NCI-H1105 treated with DMSO at 0.1 percent for 48 hours (cell line): ENCODE data around the gene DLG2.
A peak's percentile ranks its signal among the peaks of the same experiment; 100 is the strongest.

Experiments used
- DNase-seq: peaks from one replicate; lab custom pipeline; 2025; lab: John Stamatoyannopoulos, UW

The DLG2 gene

DNA sequence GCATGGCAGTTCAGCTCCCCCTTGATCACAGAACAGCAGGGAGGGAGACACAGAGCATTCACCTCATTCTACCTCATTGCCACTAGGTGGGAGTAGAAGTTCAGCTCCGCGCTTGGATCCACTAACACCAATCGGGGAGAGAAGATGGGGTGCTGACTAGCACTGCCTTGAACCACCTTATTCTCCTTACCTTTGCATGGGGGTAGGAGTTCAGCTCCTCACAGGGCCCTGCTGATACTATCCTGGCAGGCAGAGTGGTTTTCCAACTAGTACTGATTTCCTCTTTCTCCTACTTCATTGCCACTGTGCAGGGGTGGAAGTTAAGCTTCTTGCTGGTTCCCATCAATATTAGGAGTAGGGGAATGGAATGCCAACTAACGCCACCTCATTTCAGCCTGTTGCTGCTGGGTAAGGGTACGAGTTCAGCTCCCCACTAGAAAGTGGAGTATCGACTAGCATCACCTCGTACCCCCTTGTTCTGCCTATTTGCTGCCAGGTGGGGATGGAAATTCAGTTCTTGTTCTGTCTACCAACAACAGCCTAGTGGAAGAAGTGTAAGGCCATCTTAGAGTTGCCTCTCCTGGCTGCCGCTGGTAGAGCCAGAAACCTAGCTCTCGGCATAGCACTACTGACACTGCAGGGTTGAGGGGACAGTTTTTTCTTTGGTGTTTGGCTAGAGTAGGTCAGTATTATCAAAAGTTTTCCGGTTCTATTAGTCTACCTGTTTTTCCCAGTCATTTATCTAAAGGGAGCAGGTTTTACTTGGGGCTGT, 1790.1 kb downstream of the DLG2 start:
- peak; percentile 61 for DNase-seq

- no peak for DNase-seq
Observed at GRCh38 chr11:83836065-83836464, 1791.1 kb downstream of the DLG2 start.

DNA sequence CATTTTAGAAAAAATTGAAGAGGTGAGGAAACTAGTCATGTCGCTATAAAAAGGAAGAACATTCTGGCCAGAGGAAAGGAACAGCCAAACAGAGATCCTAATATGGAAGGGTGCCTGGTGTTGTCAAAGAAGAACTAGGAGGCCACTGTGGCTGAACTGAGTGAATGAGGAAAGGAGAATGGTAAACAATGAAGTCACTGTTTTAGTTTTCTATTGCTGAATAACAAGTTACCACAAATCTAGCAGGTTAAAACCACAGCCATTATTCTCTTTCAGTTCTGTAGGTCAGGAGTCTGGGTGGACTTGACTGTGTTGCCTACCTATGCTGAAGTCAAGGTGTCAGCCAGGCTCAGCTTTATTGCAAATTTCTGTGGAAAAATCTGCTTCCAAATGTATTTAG, 1791.7 kb downstream of the DLG2 start:
- DNase-seq: no peak

GRCh38 chr11:83831929-83832328, 1795.2 kb downstream of the DLG2 start:
- DNase-seq: no peak

GRCh38 chr11:83827940-83828554, 1799.1 kb downstream of the DLG2 start:
- peak; percentile 53 for DNase-seq

GRCh38 chr11:83827520-83827919, 1799.6 kb downstream of the DLG2 start:
- DNase-seq: no peak

DNA sequence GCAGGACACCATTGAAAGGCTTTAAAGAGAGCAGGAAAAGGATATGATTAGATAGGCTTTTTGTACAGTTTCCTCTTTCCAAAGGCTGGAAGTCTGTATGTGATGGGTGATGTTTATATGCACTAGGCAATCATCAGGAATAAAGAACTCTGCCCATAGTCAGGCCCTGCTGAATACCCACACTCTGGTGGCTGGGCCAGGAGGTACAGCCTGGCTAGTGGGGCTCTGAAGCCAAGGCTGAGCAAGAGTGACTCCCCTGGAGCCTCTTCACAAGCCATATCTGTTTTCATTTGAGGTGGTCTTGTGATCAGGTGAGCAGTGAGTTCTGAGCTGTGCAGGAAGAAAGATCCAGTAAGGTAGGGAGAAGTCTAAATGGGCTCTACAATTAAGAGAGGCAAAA, 1801.1 kb downstream of the DLG2 start:
- DNase-seq: no peak

DNA sequence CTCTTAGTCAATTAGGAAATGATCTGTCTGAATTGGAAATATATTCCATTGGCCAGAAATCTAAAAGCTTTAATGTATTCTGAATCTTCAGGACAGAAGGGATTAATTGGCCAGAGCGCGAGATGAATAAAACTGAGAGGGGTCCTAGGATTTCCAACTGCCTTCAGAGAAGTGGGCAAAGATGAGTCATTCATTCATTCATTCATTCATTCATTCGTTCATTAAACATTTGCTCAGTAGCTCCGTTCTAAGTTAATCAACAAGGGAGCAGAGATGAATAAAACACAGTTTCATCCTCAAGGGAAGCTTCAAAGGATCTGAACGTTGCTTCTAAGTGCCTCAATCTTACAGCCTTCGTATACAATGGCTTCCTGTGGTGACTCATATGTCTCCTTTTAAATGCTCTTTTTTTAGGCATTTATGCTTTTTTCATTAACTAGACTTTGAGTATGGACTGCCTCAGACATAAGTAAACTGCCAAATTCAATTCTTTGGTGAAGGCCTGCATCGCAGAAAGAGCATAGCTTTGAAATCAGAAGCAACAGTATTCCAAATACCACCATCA, 1803.6 kb downstream of the DLG2 start:
- DNase-seq: no peak

GRCh38 chr11:83819931-83820549, 1807.1 kb downstream of the DLG2 start:
- peak; percentile 82 for DNase-seq

DNA sequence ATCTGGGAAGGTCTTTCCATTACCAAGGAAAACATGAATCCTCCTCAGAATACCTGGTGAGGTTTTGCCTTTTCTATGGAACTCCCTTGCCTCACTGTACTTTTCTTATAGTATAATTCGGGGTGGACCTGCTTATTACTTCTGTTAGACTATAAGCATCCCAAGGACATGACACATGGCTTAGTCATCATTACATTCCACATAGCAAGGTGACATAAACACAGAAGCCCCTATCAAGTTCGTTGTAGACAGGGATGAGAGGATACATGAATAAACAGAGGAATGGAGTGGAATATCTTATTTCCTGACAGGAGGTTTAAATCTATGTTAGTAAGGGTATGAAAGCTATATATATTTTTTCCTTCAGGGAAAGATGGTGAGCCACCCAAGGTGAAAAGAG, 1808.8 kb downstream of the DLG2 start:
- no peak for DNase-seq

DNA sequence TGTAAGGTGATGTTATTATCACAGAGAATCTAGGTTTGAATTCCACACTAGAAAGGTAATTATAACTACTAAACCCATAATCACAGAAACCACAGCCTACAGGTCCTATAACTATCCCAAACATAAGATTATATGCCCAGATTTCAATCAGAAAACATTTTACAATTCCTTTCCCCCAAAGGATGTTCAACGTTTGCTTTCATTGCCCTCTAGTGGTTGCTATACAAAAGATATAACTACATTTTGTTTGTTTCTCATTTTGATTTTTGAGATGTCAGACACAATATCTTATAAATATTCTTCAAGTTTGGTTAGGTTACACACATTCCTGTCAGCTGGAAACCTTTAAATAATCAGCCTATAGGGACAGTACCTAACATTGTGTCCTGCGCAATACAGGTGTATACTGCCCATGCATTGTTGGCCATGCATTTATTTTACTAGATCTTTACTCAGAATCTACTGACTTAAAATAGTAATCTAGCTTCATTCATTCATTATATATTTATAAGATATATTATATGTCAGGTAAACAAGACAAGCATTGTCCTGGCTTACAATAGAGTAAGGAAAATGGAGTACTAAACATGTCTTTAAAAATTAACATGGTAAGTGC, 1810.5 kb downstream of the DLG2 start:
- peak; percentile 64 for DNase-seq

- DNase-seq: no peak
Observed at GRCh38 chr11:83815736-83816135, 1811.4 kb downstream of the DLG2 start.

DNA sequence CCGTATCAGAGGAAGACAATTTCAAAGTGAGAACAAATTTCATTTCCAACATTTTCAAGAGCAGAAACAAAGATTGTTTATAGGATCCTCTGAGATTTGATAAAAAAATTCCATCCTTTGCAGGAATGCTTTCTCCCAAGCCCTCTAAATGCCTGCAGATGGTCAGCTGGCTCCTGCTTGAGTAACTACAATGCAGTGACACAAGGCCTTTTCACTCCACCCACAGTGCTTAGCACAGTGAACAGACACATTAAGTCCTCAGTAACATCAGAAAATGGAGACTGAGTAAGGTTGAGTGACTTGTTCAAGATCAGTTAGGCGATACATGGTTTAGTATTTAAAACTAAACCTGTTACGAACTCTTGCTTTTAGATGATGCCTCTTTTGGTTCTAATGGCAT, 1813.8 kb downstream of the DLG2 start:
- DNase-seq: no peak

- no peak for DNase-seq
Observed at GRCh38 chr11:83809274-83809673, 1817.9 kb downstream of the DLG2 start.

- DNase-seq: peak; percentile 13
Observed at GRCh38 chr11:83801799-83802198, 1825.3 kb downstream of the DLG2 start.

DNA sequence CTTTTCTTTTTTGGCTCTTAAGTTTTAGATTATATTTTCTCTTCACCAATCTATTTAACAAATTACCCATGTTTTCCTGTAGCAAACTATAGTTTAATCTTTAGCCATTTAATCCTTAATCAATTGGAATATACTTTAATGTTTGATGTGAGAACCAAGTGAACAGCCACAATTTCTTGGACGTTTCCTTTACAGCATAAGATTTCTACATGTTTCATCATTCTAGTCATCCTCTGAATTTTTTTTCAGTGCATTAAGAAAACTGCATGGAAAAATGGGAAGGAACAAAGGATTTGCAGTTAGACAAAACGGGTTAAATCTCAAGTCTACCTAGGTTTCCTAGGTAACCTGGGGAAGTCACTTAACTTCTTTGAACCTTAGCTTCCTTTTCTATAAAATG, 1833.8 kb downstream of the DLG2 start:
- DNase-seq: no peak

DNA sequence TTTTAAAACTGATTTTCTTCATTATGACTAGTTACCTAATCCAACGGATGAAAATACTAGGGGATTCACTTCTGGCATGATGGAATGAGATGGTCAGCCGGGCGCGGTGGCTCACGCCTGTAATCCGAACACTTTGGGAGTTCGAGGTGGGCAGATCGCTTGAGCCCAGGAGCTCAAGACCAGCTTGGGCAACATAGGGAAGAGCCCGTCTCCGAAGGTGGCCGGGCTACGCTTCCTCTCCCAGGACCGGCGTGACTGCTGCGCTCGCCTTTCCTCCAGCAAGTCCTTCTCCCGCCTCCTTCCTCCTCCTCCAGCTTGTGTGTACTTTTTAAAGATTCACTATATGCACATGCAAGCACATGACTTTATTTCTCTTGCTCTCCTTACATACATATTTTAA, 1835.6 kb downstream of the DLG2 start:
- DNase-seq: no peak

- DNase-seq: no peak
Observed at GRCh38 chr11:83785942-83786341, 1841.2 kb downstream of the DLG2 start.

GRCh38 chr11:83784419-83784818, 1842.7 kb downstream of the DLG2 start:
- DNase-seq: no peak

- DNase-seq: no peak
Observed at GRCh38 chr11:83782329-83782728, 1844.8 kb downstream of the DLG2 start.

- DNase-seq: no peak
Observed at GRCh38 chr11:83779876-83780275, 1847.3 kb downstream of the DLG2 start.

- no peak for DNase-seq
Observed at GRCh38 chr11:83778596-83778995, 1848.5 kb downstream of the DLG2 start.
